SW 1271 (cell line): Measurements from ENCODE around the gene EIPR1.

ENCODE experiments used
- DNase-seq, 2 experiments: peaks; one replicate each; lab custom pipeline; 2025; lab: John Stamatoyannopoulos, UW

EIPR1 gene

GRCh38 chr2:3246928-3247714 lies 130.5 kb downstream of the EIPR1 start:
- DNase-seq, result no peak

DNA sequence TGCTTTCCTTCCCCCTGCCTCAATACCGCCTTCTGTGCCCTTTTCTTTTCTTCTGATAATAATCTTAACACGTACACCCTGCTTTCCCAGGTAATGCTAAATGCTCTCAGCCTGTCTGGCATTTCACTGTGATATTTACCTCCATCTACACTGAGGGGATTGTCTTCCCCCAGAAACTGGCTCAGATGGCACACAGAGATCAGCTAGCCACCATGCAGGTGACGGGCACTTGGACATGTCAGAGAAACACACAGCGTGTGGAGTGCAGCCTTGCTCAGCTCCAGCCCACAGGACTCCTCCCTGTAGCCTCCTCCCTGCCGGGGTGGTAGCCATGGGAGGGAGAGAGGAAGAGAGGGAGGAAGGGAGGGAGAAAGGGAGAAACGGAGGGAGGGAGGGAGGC lies 131.2 kb downstream of the EIPR1 start:
- no peak for DNase-seq

DNA sequence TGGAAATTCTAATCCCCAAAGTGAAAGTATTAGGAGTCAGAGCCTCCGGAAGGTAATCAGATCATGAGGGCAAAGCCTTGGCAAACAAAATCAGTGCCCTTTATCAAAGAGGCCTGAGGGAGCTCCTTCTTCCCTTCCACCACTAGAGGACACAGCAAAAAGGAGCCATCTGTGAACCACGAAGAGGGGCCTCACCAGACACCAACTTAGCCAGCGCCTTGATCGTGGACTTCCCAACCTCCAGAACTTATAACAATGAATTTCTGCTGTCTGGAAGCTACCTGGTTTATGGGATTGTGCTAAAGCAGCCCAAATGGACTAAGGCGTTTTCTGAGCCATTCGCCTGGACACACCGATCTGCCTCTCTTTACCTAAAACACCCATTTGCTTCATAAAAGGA lies 133.1 kb downstream of the EIPR1 start:
- no peak for DNase-seq

- DNase-seq, result no peak
Observed at GRCh38 chr2:3243804-3244203, 133.8 kb downstream of the EIPR1 start.

GRCh38 chr2:3242747-3243369 lies 134.8 kb downstream of the EIPR1 start:
- DNase-seq, result no peak

DNA sequence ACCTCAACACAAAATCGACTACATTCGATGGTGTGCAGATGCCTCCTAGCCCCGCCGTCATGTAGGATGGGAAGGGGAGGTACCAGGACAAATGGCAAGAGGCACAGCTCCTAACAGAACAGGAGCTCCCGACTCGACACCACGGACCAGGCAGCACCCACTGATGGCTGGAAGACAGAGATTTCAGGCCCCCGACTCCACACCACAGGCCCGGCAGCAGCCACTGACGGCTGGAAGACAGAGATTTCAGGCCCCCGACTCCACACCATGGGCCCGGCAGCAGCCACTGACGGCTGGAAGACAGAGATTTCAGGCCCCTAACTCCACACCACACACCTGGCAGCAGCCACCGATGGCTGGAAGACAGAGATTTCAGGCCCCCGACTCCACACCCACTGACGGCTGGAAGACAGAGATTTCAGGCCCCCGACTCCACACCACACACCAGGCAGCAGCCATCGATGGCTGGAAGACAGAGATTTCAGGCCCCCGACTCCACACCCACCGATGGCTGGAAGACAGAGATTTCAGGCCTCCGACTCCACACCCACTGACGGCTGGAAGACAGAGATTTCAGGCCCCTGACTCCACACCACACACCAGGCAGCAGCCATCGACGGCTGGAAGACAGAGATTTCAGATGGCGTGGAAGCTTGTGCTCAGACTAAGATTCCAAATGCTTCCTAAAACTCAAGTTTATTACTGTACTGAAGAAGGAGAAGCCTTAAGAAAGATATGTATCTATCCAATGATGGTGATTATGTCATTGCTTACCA lies 135.5 kb downstream of the EIPR1 start:
- DNase-seq, result no peak

- no peak for DNase-seq
Observed at GRCh38 chr2:3238951-3239841, 138.4 kb downstream of the EIPR1 start.

- DNase-seq, result no peak
Observed at GRCh38 chr2:3236300-3237045, 141.1 kb downstream of the EIPR1 start.

DNA sequence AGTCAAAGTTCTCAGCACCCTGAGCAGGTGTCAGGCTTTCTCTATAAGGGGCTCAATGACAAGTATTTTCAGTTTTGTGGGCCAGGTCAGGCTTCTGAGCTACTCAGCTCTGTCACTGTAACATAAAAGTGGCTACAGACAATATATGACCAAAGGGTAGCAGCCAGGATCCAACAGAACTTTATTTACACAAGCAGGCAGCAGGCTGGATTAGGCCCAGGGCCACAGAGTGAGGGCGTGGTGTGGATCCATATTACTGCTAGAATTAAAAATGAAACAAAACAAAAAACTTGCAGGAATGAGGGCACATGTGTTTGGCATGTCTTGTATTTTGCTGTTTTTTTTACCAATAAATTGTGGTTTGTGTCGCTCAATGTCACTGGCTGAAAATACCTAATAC lies 143.7 kb downstream of the EIPR1 start:
- DNase-seq, result no peak

GRCh38 chr2:3229221-3229620 lies 148.4 kb downstream of the EIPR1 start:
- DNase-seq, result no peak

DNA sequence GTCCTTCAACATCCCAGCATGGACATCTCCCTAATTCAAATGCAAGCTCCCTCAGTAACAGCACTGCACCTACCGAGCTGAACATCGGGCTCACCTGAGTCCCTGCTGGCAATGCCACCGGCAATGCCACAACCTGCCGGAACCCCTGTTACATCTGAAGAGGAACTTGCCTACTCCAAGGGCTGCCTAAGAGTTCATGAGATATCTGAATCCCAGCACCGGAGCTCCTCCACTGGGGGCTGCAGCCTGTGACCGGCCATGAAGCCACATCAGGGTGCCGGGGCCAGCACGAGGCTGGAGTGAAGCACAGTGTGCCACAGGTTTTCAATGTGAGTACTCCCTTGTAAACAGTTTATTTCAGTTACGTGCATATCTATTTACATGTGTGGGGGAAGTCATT lies 152.9 kb downstream of the EIPR1 start:
- no peak for DNase-seq

- no peak for DNase-seq
Observed at GRCh38 chr2:3223080-3223923, 154.3 kb downstream of the EIPR1 start.

DNA sequence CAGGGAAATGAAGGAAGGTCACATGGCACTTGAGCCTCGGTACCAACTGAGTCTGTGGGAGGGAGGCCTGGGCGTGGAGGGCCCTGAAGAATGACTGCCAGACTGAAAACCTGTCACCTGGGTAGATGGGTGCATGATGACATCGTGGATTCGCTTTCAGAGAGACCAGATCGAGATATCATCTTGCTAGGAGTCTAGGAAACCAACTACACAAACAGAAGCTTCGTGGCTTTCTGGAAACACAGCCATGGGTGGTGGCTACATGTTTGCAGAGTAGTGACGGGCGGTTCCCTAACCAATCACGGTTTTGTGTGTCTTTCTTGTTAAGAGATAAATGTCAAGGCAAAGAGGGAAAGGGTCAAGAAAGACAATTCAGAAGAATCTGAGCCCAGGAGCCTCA lies 155.0 kb downstream of the EIPR1 start:
- no peak for DNase-seq

GRCh38 chr2:3219536-3219935 lies 158.1 kb downstream of the EIPR1 start:
- DNase-seq, result no peak

GRCh38 chr2:3217646-3218045 lies 160.0 kb downstream of the EIPR1 start:
- no peak for DNase-seq

- no peak for DNase-seq
Observed at GRCh38 chr2:3216841-3217495, 160.7 kb downstream of the EIPR1 start.

DNA sequence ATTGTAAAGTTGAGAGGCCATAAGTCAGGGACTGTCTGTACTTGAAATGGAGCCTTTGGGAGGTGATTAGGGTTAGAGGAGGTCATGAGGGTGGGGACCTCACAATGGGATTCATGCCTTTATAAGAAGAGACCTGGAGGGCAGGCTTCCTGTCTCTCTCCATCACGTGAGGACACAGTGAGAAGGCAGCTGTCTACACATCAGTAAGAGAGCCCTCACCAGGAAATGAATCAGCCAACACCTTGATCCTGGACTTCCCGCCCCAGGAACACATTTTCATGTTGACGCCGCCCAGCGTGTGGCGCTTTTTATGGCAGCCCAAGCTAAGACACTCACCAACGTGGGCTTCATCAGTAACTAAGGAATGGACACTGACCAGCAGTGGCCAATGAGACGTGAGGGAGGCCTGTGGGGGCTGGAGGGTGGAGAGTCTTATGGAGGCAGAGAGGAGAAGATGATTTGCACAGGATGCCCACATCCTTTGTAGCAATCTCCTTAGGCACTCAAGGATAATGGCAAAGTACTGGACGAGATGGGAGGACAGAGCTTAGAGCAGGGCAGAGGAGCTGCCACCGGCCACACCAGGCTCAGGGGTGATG lies 162.7 kb downstream of the EIPR1 start:
- DNase-seq, result no peak

DNA sequence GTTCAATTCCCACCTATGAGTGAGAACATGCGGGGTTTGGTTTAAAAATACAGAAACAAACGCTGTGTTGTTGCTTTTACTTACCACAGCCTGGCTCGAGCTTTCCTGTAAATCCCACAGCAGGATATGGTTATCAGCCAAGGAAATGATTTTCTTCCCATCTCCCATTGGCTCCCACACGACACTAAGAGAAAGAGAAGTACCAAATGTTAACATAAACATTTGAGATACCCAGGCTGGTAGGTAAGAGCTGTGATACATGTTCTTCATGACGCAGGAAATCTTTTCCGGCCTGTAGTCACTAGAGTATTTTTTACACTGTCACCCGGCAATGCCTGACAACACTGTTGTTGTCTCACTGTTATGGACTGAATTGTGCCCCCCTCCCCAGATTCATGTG lies 163.6 kb downstream of the EIPR1 start:
- no peak for DNase-seq

DNA sequence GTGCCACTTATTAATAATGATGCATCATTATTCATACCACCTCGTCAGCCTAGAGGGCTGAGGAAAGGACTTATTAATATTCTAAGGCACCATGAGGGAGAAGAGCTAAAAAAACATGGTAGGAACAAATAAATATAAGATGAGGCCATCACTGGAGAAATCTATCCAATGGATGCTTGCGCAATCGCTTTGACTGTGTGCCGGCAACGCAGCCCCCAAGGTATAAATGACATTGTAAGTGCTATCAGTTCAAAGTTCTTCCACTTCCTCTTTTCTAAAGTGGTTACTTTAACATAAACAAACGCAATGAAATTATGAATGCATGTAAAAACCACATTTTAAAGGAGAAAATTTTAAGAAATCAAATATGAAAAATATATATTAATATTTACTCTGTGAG lies 164.6 kb downstream of the EIPR1 start:
- DNase-seq, result no peak

- no peak for DNase-seq
Observed at GRCh38 chr2:3212061-3212362, 165.6 kb downstream of the EIPR1 start.
